Motor neuron (in vitro differentiated cells): ENCODE measurements around the gene PARVG. TPM values are rescaled to one million over a fixed set of nuclear protein-coding genes. Genes with fewer than 3 reads are reported as not detected.

Experiments
- ATAC-seq, 8 experiments: fragments of 200-7000 bp; cut with Tn5 transposase; replicated peaks in 6 of 8; 2 replicates each; pipeline ENCODE4 v1.8.0; 2021; ENCODE audit warnings: mild to moderate bottlenecking in 8 of 8, moderate library complexity in 8 of 8
- H3K27ac ChIP-seq, 2 donors: fragments of 250-450 bp; sonication (Bioruptor Pico); 2 replicates each; pipeline ENCODE4 v1.9.0; 2021; ENCODE audit warnings: antibody characterized with exemption in 2 of 2, mild to moderate bottlenecking in 2 of 2, moderate library complexity in 1 of 2
- H3K4me1 ChIP-seq, 2 donors: fragments of 250-450 bp; sonication (Bioruptor Pico); replicated peaks in 1 of 2; 2 replicates each; pipeline ENCODE4 v1.6.1; 2021; ENCODE audit warnings: antibody characterized with exemption in 2 of 2, mild to moderate bottlenecking in 2 of 2, moderate library complexity in 1 of 2
- H3K4me3 ChIP-seq, 5 donors: fragments of 250-450 bp; sonication (Bioruptor Pico); 2 replicates each; pipeline ENCODE4 v1.9.0; 2021; ENCODE audit warnings: antibody characterized with exemption in 5 of 5, mild to moderate bottlenecking in 5 of 5, moderate library complexity in 4 of 5
- WGBS, 10 experiments: fragments of 450-650 bp; shearing (Covaris generic); methylation state at CpG; one replicate each; pipeline ENCODE4 v1.0.0; 2022; 5-methylcytosine and 5-hydroxymethylcytosine counted together
- in situ Hi-C, 9 experiments: fragments of 400-800 bp; cut with MboI; loops; one replicate each; pipeline ENCODE4 v1.15.0; 2021; ENCODE audit warnings: low sequenced_read_pairs in 9 of 9, low pct_unique_long_range_greater_than_20kb in 2 of 9; ENCODE audit not compliant: unreplicated experiment in 9 of 9
- total RNA-seq, 8 experiments: library from RNA; unstranded; fragments of 300-600 nt; gene quantifications; 2 replicates each; pipeline versions ENCODE4 v1.2.3 to v1.2.4, GENCODE V29; 2022

PARVG gene
- total RNA-seq, 8 experiments from 2014 or later: 0.05 to 3.0 (median 0.33) TPM

GRCh38 chr22:44204739-44205515 lies 24.2 kb downstream of the PARVG start:
- in situ Hi-C loops: no loop called here

DNA sequence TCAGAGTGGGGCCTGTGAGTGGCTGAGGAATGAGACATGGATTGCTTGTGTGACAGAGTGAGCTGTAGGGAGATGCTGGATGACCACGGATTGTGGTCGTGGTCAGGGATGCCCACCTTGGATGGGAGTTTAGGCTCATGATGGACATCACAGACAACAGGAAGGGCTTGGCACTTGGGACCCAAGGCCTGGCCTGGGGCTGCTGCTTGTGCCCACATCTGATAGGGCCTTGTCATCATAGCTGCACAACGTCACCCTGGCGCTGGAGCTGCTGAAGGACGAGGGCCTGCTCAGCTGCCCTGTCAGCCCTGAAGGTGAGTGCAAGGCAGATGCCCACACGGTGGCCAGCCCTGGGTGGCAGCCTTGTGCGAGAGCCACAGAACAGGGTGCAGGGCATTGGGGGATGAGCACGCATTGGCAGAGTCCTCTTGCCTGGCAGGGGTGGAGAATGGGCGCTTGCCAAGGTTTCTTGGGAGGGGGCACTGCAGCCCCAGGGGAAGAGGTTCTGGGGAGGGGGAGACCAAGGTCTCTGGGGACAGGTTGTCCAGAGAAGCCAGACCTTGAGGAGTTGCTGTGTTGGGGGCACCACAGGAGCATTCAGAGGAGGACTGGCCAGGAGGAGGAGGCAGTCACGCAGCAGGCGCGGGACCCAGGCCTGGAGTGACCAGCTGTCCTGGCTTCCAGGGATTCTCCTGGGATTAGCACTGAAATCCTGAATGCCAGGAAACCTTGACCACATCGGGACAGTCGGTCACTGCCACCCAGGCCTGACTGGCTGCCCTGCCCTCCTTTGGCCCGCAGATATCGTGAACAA lies 25.0 kb downstream of the PARVG start:
- in situ Hi-C loops: no loop called here
- Histone ChIP-seq H3K4me1 (peaks cover 0 to 4% of the 10 kb centered on the region in 2 donors), H3K27ac (no peak overlapping the region), H3K4me3 (no peak overlapping the region)
- no peak for ATAC-seq
- 67 to 75% methylated on average over 3 to 4 of the region's 16 CpGs; no CpG with 5 or more reads in 8 of the 10 experiments for WGBS, 10 experiments

More at GRCh38 chr22:44204739-44205515, 24.2 kb downstream of the PARVG start:
- WGBS, 10 experiments: 17 to 100% (median 66%) methylated on average over 1 to 6 of the region's 16 CpGs; no CpG with 5 or more reads in 3 of the 10 experiments
- peaks cover 0 to 6% of the 10 kb centered on the region in 2 donors for H3K4me1 ChIP-seq
- ATAC-seq: peak in 3 of 8 experiments; percentile 45 to 65 (median 53)
- H3K27ac ChIP-seq: no peak overlapping the region
- no peak overlapping the region for H3K4me3 ChIP-seq

DNA sequence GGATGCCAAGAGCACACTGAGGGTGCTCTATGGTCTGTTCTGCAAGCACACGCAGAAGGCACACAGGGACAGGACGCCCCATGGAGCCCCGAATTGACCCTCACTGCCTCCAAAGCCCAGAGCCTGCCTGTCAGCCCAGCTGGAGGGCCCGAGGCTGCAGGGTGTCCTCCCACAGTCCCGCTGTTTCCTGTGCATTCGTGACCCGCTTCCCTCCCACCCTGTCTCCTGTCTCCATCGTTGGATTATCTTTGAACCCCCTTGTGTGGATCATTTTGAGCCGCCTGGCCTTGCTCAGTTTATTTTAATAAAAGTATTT lies 25.6 kb downstream of the PARVG start:
- Histone ChIP-seq H3K4me1 (no peaks in the 10 kb centered on the region), H3K27ac (no peak overlapping the region), H3K4me3 (no peak overlapping the region)
- ATAC-seq: no peak
- WGBS, 10 experiments: 68 to 92% (median 80%) methylated on average over 2 to 4 of the region's 9 CpGs; no CpG with 5 or more reads in 6 of the 10 experiments
- in situ Hi-C loops: no loop called here

DNA sequence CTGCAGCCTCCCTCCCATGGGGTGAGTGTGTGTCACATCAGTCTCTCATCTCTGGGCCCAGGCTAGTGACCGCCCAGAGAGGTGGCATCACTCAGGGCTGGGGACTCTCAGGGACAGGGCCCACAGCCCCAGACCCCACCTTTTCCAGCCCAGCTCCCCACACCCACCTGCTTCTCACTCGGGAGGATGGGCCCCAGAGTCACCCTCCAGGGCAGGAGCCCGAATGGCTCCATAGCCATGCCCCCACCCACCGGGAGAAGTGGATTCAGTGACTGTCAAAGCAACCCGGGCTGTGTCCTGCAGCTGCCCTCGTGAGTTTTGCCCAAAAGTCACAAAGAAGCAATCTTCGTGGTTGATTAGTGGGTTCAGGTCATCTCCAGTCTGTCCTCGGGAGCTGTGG lies 26.0 kb downstream of the PARVG start:
- no peaks in the 10 kb centered on the region for H3K4me1 ChIP-seq
- no peak overlapping the region for H3K4me3 ChIP-seq
- 20 to 100% methylated on average over 1 to 3 of the region's 8 CpGs; no CpG with 5 or more reads in 8 of the 10 experiments for WGBS, 10 experiments
- no peak overlapping the region for H3K27ac ChIP-seq
- ATAC-seq: no peak
- in situ Hi-C loops: no loop called here

- no peak overlapping the region for H3K27ac ChIP-seq
- ATAC-seq: peak in 1 of 8 experiments; percentile 16
- H3K4me1 ChIP-seq: no peaks in the 10 kb centered on the region
- no peak overlapping the region for H3K4me3 ChIP-seq
- in situ Hi-C loops: no loop called here
- 63 to 71% methylated on average over 1 to 2 of the region's 16 CpGs; no CpG with 5 or more reads in 8 of the 10 experiments for WGBS, 10 experiments
These were observed 26.7 kb downstream of the PARVG start for GRCh38 chr22:44207173-44207980.

GRCh38 chr22:44207981-44208317 lies 27.2 kb downstream of the PARVG start:
- WGBS, 10 experiments: 50 to 100% (median 94%) methylated on average over 1 to 4 of the region's 4 CpGs; no CpG with 5 or more reads in 4 of the 10 experiments

GRCh38 chr22:44209343-44209742 lies 28.6 kb downstream of the PARVG start:
- WGBS, 10 experiments: 40 to 100% (median 90%) methylated on average over 1 to 3 of the region's 3 CpGs

More at GRCh38 chr22:44207981-44208317, 27.2 kb downstream of the PARVG start:
- ATAC-seq: no peak
- no peaks in the 10 kb centered on the region for H3K4me1 ChIP-seq
- no peak overlapping the region for H3K4me3 ChIP-seq
- no peak overlapping the region for H3K27ac ChIP-seq
- in situ Hi-C loops: no loop called here

DNA sequence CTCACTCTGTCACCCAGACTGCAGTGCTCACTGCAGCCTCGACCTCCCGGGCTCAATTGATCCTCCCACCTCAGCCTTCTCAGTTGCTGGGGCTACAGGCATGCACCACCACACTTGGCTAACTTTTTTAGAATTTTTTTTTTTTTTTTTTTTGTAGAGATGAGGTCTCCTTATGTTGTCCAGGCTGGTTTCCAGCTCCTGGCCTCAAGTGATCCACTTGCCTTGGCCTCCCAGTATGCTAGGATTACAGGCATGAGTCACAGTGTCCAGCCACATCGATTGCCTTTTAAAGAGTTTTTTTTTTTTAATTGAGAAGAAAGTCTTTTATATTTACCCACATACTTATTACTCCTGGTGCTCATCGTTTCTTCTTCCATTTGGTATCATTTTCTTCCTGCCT lies 30.0 kb downstream of the PARVG start:
- H3K27ac ChIP-seq: no peak overlapping the region
- in situ Hi-C loops: no loop called here

More at GRCh38 chr22:44209343-44209742, 28.6 kb downstream of the PARVG start:
- ATAC-seq: no peak
- in situ Hi-C loops: no loop called here
- Histone ChIP-seq H3K27ac (no peak overlapping the region), H3K4me1 (no peaks in the 10 kb centered on the region), H3K4me3 (no peak overlapping the region)

DNA sequence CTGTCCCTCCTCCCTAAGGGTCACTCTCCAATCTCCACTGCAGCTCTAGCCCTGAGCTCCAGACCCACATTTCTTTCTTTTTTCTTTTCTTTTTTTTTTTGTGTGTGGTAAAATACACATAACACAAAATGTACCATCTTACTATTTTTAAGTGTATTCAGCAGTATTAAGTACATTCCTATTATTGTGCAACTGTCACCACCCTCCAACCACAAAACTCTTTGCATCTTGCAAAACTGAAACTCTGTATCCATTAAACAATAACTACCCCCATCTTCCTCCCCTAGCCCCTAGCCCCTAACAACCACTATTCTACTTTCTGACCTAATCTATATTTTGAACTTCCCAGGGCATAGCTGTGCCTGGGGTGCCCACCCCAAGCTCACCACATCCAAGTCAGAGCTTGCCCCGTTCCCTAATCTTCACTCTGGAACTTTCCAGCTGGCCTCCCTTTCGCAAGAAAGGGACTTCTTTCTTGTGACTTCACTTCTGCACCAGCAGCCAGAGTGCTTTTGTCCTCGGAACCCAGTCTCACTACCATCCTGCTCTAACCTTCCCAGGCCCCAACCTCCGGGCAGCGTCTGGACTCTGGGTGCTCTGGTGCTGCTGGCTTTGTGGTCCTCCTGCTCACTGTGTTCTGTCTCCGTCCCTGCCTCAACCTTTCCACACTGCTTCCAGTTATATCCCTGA lies 30.7 kb downstream of the PARVG start:
- no peaks in the 10 kb centered on the region for H3K4me1 ChIP-seq
- ATAC-seq: peak in 1 of 8 experiments; percentile 38
- no peak overlapping the region for H3K4me3 ChIP-seq
- H3K27ac ChIP-seq: no peak overlapping the region
- in situ Hi-C loops: no loop called here
- WGBS, 10 experiments: 27 to 100% methylated on average over 2 to 3 of the region's 6 CpGs; no CpG with 5 or more reads in 8 of the 10 experiments

More for the DNA sequence above, 30.0 kb downstream of the PARVG start:
- Histone ChIP-seq H3K4me1 (no peaks in the 10 kb centered on the region), H3K4me3 (no peak overlapping the region)
- WGBS, 10 experiments: 50 to 88% (median 68%) methylated on average over 1 to 4 of the region's 4 CpGs
- peak in 2 of 8 experiments; percentile 52 to 68 for ATAC-seq

GRCh38 chr22:44211946-44212930 lies 31.5 kb downstream of the PARVG start:
- WGBS, 10 experiments: 0 to 77% (median 40%) methylated on average over 1 to 8 of the region's 12 CpGs; no CpG with 5 or more reads in 1 of the 10 experiments
- no peak overlapping the region for H3K27ac ChIP-seq
- H3K4me3 ChIP-seq: no peak overlapping the region
- H3K4me1 ChIP-seq: no peaks in the 10 kb centered on the region
- in situ Hi-C loops: no loop called here
- peak in 1 of 8 experiments; percentile 20 for ATAC-seq

DNA sequence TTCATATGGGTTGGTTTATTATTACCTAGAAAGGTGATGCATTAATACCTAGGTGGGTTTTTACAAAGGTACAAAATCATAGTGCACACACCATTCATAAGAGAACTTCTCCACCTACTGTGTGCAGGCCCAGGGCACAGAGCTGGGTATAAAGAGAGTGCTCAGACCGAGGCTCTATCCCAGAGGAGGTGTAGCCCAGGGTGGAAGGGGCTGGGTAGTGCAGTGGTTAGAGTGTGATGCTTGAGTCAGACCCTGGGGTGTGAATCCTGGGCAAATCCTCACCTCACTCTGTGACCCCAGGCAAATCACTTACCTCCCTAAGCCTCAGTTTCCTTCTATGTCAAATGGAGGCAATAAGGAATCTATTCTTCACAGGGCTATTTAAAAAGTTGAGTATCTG lies 32.2 kb downstream of the PARVG start:
- in situ Hi-C loops: no loop called here
- no peak for ATAC-seq
- H3K4me3 ChIP-seq: no peak overlapping the region
- H3K4me1 ChIP-seq: no peaks in the 10 kb centered on the region
- H3K27ac ChIP-seq: no peak overlapping the region
- 60% methylated on average over 1 of the region's 1 CpG; no CpG with 5 or more reads in 7 of the 10 experiments for WGBS, 10 experiments
